PC-3 (cell line): ENCODE results near the gene ZNF26. TPM values are rescaled to one million over a fixed set of nuclear protein-coding genes. Genes with fewer than 3 reads are reported as not detected.
A peak's percentile ranks its signal among the peaks of the same experiment; 100 is the strongest.
"Not testable (repeated sequence)": the region's sequence is repeated elsewhere in the genome, so short reads cannot be mapped to it uniquely, and the experiment has no call there.

Experiments
- ATAC-seq: fragments of 200-7000 bp; cut with Tn5 transposase; 2 replicates; pipeline ENCODE4 v1.9.1; 2020; ENCODE audit warnings: mild to moderate bottlenecking, moderate library complexity
- BruUV-seq: library from RNA; stranded (reverse); fragments of 400-500 nt; replicated peaks from 2 replicates; lab custom pipeline; 2021; lab: Mats Ljungman, UMichigan
- CTCF ChIA-PET: fragments of 300-600 bp; sonication (Branson Sonifier 250); formaldehyde crosslinking; loops from one replicate; lab custom pipeline; 2022; ENCODE audit warnings: antibody characterized with exemption; lab: Charles Lee
- POLR2A ChIA-PET: fragments of 300-600 bp; sonication (Branson Sonifier 250); formaldehyde crosslinking; loops from one replicate; lab custom pipeline; 2022; ENCODE audit warnings: antibody characterized with exemption; ENCODE audit not compliant: unreplicated experiment; lab: Charles Lee
- DNase-seq: peaks from one replicate; pipeline ENCODE4 v3.0.0-alpha.2; 2015
- H2AFZ ChIP-seq: fragments of 300-600 bp; sonication (generic); 2 replicates; pipeline ENCODE4 v1.6.0; 2016; ENCODE audit warnings: antibody characterized with exemption, low read length
- H3F3A ChIP-seq: fragments of 300-600 bp; sonication (generic); one replicate; pipeline ENCODE4 v1.6.0; 2017; ENCODE audit warnings: antibody characterized with exemption, low read length, control low read depth, mild to moderate bottlenecking; ENCODE audit not compliant: unreplicated experiment
- H3K27ac ChIP-seq: fragments of 300-600 bp; sonication (generic); 2 replicates; pipeline ENCODE4 v1.5.1; 2016; ENCODE audit warnings: mild to moderate bottlenecking, low read length
- H3K27me3 ChIP-seq: fragments of 300-600 bp; sonication (generic); 2 replicates; pipeline ENCODE4 v1.6.1; 2016; ENCODE audit warnings: low read length, mixed read lengths
- H3K36me3 ChIP-seq: fragments of 300-600 bp; sonication (generic); 2 replicates; pipeline ENCODE4 v1.6.1; 2016; ENCODE audit warnings: low read depth, mixed run types, low read length, mixed read lengths
- H3K4me1 ChIP-seq: fragments of 300-600 bp; sonication (generic); 2 replicates; pipeline ENCODE4 v1.5.1; 2016; ENCODE audit warnings: low read length; ENCODE audit not compliant: insufficient read depth
- H3K4me2 ChIP-seq: fragments of 300-600 bp; sonication (generic); 2 replicates; pipeline ENCODE4 v1.6.0; 2016; ENCODE audit warnings: low read length
- H3K4me3 ChIP-seq: fragments of 300-600 bp; sonication (generic); 2 replicates; pipeline ENCODE4 v1.5.1; 2016; ENCODE audit warnings: mild to moderate bottlenecking, low read length, mixed read lengths
- H3K79me2 ChIP-seq: fragments of 300-600 bp; sonication (generic); 2 replicates; pipeline ENCODE4 v1.6.1; 2017; ENCODE audit warnings: low read length, mixed read lengths
- H3K9ac ChIP-seq: fragments of 300-600 bp; sonication (generic); 2 replicates; pipeline ENCODE4 v1.6.0; 2016; ENCODE audit warnings: mild to moderate bottlenecking, low read length
- H3K9me2 ChIP-seq: fragments of 300-600 bp; sonication (generic); replicated peaks from 2 replicates; pipeline ENCODE4 v1.6.1; 2016; ENCODE audit warnings: mixed run types, low read length, mixed read lengths
- H3K9me3 ChIP-seq: fragments of 300-600 bp; sonication (generic); 2 replicates; pipeline ENCODE4 v1.6.1; 2016; ENCODE audit warnings: low read length, mixed read lengths
- H4K20me1 ChIP-seq: fragments of 300-600 bp; sonication (generic); 2 replicates; pipeline ENCODE4 v1.6.1; 2016; ENCODE audit warnings: low read length, mixed read lengths
- EZH2 ChIP-seq: fragments of 300-600 bp; sonication (generic); IDR thresholded peaks from one replicate; pipeline ENCODE4 v1.6.1; 2017; ENCODE audit warnings: antibody characterized with exemption, mild to moderate bottlenecking, low read length; ENCODE audit not compliant: unreplicated experiment
- EZH2phosphoT487 ChIP-seq: fragments of 300-600 bp; sonication (generic); IDR thresholded peaks from 2 replicates; pipeline ENCODE4 v1.6.1; 2018; ENCODE audit warnings: mild to moderate bottlenecking, antibody characterized with exemption, low read length, borderline replicate concordance
- intact Hi-C: fragments of 100-400 bp; cut with micrococcal nuclease; formaldehyde crosslinking; loops from 2 replicates; pipeline ENCODE4 v1.9.0; 2023
- total RNA-seq: library from RNA; depleted of rRNA; stranded (reverse); fragments of >200 nt; gene quantifications from 2 replicates; pipeline ENCODE4 v1.2.3, GENCODE V29; 2014
- TF ChIP-seq, protein P1 (sequence below): fragments of 300-600 bp; sonication (generic); conservative IDR thresholded peaks from 2 replicates; pipeline ENCODE4 v1.5.1; 2017; ENCODE audit warnings: antibody characterized with exemption, low read depth, mild to moderate bottlenecking, low read length

Gene ZNF26
- total RNA-seq, 1 experiment from 2014 or later = 30.2 TPM

DNA sequence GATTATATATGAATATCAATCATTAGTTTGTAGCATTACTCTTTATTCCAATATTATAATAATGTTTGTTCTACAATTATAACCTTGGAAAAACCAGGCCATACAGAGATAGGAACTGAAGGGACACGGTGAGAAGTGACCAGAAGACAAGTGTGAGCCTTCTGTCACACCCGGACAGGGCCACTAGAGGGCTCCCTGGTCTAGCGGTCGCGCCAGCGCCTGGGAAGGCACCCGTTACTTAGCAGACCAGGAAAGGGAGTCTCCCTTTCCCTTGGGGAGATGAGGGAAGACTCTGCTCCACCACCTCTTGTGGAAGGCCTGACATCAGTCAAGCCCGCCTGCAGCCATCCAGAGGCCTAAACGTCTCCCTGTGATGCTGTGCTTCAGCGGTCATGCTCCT, 22.2 kb upstream of the ZNF26 start:
- ATAC-seq, H3K4me1 ChIP-seq, POLR2A ChIA-PET, H3K9ac ChIP-seq, H4K20me1 ChIP-seq, H3K36me3 ChIP-seq, H3K4me2 ChIP-seq, H3K9me2 ChIP-seq, CTCF ChIA-PET, H3K79me2 ChIP-seq, intact Hi-C loops, H3K27ac ChIP-seq, H2AFZ ChIP-seq, BruUV-seq, H3K9me3 ChIP-seq, H3F3A ChIP-seq, H3K27me3 ChIP-seq, H3K4me3 ChIP-seq: not testable (repeated sequence)
- TF ChIP-seq, protein P1, sequence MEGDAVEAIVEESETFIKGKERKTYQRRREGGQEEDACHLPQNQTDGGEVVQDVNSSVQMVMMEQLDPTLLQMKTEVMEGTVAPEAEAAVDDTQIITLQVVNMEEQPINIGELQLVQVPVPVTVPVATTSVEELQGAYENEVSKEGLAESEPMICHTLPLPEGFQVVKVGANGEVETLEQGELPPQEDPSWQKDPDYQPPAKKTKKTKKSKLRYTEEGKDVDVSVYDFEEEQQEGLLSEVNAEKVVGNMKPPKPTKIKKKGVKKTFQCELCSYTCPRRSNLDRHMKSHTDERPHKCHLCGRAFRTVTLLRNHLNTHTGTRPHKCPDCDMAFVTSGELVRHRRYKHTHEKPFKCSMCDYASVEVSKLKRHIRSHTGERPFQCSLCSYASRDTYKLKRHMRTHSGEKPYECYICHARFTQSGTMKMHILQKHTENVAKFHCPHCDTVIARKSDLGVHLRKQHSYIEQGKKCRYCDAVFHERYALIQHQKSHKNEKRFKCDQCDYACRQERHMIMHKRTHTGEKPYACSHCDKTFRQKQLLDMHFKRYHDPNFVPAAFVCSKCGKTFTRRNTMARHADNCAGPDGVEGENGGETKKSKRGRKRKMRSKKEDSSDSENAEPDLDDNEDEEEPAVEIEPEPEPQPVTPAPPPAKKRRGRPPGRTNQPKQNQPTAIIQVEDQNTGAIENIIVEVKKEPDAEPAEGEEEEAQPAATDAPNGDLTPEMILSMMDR = peak; percentile 48
- peak; percentile 35 for DNase-seq

DNA sequence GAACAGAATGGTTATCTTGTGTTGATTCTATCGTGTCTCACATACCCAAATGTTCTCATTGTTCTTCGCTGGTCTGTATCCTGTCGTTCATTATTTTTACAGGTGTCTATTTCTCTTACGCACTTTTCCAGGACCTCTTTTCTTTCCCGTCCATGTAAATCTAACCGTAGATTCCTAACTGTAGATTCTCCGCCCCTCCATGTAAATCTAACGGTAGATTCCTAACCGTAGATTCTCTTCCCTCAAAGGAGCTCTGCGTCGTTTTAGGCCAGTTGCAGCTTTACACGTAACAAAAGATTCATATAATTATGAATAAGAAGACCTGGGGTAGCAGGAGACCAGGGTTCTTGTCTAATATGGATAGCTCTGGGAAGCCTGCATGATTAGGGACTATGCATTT, 20.4 kb upstream of the ZNF26 start:
- no peak overlapping the region for H3K4me2 ChIP-seq
- H3K9me2 ChIP-seq = no peaks in the 10 kb centered on the region
- no peak overlapping the region for H3K27ac ChIP-seq
- DNase-seq (no peak), ATAC-seq (no peak)
- no peaks in the 10 kb centered on the region for H4K20me1 ChIP-seq
- H3K79me2 ChIP-seq = no peaks in the 10 kb centered on the region
- POLR2A ChIA-PET = no interaction called here
- no peak overlapping the region for H2AFZ ChIP-seq
- H3K4me1 ChIP-seq = no peaks in the 10 kb centered on the region
- H3F3A ChIP-seq = no peaks in the 10 kb centered on the region
- H3K36me3 ChIP-seq = peaks cover 3% of the 10 kb centered on the region; the same call in 1 of the 2 replicates
- no peak for TF ChIP-seq EZH2phosphoT487
- TF ChIP-seq, protein P1 = no peak
- no peak for TF ChIP-seq EZH2
- 0 out of 2 replicates have a peak, but pooled peaks cover 6% of the 10 kb centered on the region for H3K9me3 ChIP-seq
- intact Hi-C loops = no loop called here
- no peaks in the 10 kb centered on the region for H3K27me3 ChIP-seq
- no TSS peak for BruUV-seq
- H3K9ac ChIP-seq = no peak overlapping the region
- H3K4me3 ChIP-seq = no peak overlapping the region
- CTCF ChIA-PET = no interaction called here

DNA sequence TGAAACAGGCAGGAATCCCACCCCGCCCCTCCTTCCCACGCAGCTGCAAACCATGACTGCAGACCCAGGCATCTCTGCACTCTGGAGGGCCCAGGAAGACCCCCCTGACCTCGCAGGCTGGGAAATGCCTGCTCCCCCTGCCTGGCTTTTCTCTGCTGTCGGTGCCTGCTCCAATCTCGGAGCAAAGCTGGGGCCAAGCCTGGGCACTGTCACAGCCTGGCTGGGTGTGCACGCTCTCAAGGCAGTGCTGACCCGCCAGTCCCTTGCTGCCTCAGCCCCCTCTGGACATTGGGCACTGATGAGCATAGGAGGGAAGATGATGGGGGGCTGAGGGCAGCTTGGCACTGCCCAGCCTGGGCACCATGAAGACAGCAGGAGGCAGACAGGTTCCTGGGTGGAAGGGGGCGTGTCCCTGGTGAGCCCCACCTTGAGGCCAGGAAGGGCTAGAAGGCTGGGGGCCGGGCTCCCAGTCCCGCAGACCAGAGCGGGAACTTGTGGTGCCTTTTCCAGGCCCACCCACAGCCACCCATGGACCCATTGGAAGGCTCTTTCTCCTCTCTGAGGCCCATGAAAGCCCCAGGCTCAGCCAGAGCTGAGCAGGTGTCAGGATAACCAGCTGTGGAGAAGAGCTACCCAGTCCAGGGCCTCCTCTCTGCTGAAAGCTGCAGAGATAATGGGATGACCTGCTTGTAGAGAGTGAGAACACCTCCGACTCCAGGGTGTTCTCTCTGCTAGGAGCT, 19.3 kb upstream of the ZNF26 start:
- Histone ChIP-seq H3F3A (no peaks in the 10 kb centered on the region), H2AFZ (no peak overlapping the region), H3K4me2 (no peak overlapping the region), H3K79me2 (no peaks in the 10 kb centered on the region), H4K20me1 (no peaks in the 10 kb centered on the region), H3K4me1 (no peaks in the 10 kb centered on the region), H3K9me2 (no peaks in the 10 kb centered on the region), H3K27ac (no peak overlapping the region), H3K4me3 (no peak overlapping the region), H3K9ac (no peak overlapping the region), H3K36me3 (peaks cover 3% of the 10 kb centered on the region; the same call in 1 of the 2 replicates), H3K27me3 (no peaks in the 10 kb centered on the region), H3K9me3 (0 out of 2 replicates have a peak, but pooled peaks cover 6% of the 10 kb centered on the region)
- ChIA-PET POLR2A (no interaction called here), CTCF (no interaction called here)
- DNase-seq = no peak
- no peak for TF ChIP-seq EZH2phosphoT487
- TF ChIP-seq, protein P1 = no peak
- no peak for TF ChIP-seq EZH2
- no peak for ATAC-seq
- intact Hi-C loops = no loop called here
- no TSS peak for BruUV-seq
